ENCODE measurements around the gene TMTC2.

Gene TMTC2

DNA sequence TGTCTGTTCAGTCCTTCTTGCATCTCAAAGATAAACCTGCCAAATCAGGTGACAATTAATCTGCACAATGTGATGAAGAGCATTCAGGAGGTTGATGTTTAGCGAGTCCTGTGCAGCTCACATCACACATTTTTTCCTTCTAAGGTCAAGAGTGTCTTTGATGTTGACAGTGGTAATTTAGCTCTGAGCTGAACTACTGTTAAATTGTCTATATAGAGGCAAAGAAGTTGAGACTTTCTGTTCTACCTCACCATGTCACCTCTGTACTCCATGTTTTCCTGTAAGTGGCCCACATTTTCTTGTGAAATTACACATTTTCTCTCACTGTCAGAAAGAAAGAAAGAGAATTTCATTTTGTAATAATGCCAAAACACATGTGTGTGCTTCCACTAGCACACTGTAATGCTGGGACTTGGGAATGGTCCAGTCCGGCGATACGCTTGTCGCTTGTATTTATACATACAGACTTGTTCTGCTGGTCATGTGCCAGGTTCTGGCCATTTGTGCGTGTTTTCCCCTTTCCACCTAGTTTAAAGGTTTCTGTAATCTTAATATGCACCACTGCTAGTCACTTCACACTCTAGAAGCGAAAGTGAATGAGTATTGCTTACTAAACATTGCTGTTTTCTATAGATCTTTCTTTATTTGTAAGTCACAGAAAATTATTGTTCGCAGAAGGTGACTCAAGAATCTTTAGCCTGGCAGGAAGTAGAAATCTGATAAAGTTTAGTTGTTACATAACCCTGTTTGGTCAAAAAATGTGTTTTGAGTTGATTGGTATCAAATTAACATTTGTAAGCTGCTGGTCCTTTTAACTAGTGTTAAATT, 328.9 kb downstream of the TMTC2 start:
- FAIRE-seq (no peak), DNase-seq (ENCODE audit: insufficient read length, low spot score) (no peak)
- TF ChIP-seq, protein P1, sequence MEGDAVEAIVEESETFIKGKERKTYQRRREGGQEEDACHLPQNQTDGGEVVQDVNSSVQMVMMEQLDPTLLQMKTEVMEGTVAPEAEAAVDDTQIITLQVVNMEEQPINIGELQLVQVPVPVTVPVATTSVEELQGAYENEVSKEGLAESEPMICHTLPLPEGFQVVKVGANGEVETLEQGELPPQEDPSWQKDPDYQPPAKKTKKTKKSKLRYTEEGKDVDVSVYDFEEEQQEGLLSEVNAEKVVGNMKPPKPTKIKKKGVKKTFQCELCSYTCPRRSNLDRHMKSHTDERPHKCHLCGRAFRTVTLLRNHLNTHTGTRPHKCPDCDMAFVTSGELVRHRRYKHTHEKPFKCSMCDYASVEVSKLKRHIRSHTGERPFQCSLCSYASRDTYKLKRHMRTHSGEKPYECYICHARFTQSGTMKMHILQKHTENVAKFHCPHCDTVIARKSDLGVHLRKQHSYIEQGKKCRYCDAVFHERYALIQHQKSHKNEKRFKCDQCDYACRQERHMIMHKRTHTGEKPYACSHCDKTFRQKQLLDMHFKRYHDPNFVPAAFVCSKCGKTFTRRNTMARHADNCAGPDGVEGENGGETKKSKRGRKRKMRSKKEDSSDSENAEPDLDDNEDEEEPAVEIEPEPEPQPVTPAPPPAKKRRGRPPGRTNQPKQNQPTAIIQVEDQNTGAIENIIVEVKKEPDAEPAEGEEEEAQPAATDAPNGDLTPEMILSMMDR (IDR thresholded peaks at IDR 0.05; ENCODE audit: insufficient read depth, missing control alignments) = no peak

- TF ChIP-seq, protein P1 (IDR thresholded peaks at IDR 0.05; ENCODE audit: insufficient read depth, missing control alignments) = no peak
- FAIRE-seq = no peak
- no peak for DNase-seq (ENCODE audit: insufficient read length, low spot score)
These were observed 329.6 kb downstream of the TMTC2 start for GRCh38 chr12:83016218-83016835.

GRCh38 chr12:83016991-83017390, 330.3 kb downstream of the TMTC2 start:
- TF ChIP-seq, protein P1 (IDR thresholded peaks at IDR 0.05; ENCODE audit: insufficient read depth, missing control alignments) = no peak
- FAIRE-seq (no peak), DNase-seq (ENCODE audit: insufficient read length, low spot score) (no peak)

DNA sequence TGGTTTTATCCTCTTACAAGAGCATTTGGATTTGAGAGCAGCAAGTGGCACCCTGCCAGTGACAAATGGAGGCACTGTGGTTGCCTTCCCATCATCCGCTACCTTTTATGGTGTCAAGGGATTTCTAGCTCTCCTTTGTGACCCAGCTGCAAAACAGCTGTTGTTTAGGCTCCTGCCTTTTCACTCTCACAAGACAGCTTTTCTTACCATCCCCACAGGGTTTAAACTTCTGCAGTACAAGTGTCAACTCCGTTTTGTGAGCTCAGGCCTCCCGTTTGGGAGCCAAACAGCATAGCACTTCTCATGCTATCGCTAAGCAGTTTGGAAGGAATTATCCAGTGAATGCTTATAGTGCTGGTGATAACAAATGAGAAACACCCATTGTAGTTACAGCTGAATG, 331.4 kb downstream of the TMTC2 start:
- TF ChIP-seq, protein P1 (IDR thresholded peaks at IDR 0.05; ENCODE audit: insufficient read depth, missing control alignments) = no peak
- FAIRE-seq (no peak), DNase-seq (ENCODE audit: insufficient read length, low spot score) (no peak)

- DNase-seq (ENCODE audit: insufficient read length, low spot score) (no peak), FAIRE-seq (peak; percentile 16)
- TF ChIP-seq, protein P1 (IDR thresholded peaks at IDR 0.05; ENCODE audit: insufficient read depth, missing control alignments) = no peak
These were observed 340.5 kb downstream of the TMTC2 start for GRCh38 chr12:83027021-83027723.

- TF ChIP-seq, protein P1 (IDR thresholded peaks at IDR 0.05; ENCODE audit: insufficient read depth, missing control alignments) = no peak
- DNase-seq (ENCODE audit: insufficient read length, low spot score) (no peak), FAIRE-seq (peak; percentile 80)
These were observed 344.5 kb downstream of the TMTC2 start for GRCh38 chr12:83031196-83031595.
